HEK293 (cell line): ENCODE measurements around the gene HSPA8.

Source experiments
- CTCF ChIA-PET: fragments of 350-600 bp; formaldehyde crosslinking; extraction: SDS; loops from one replicate; lab custom pipeline; 2021; ENCODE audit warnings: antibody characterized with exemption; lab: Yijun Ruan, JAX
- POLR2A ChIA-PET: fragments of 300-600 bp; formaldehyde crosslinking; extraction: SDS; loops from one replicate; lab custom pipeline; 2020; ENCODE audit warnings: antibody characterized with exemption, inconsistent platforms; lab: Yijun Ruan, JAX
- H3K27ac ChIP-seq: fragments of 200-500 bp; sonication (Bioruptor generic); 2 replicates; pipeline ENCODE4 v1.5.1; 2014; ENCODE audit warnings: low read depth, low read length, control low read depth, inconsistent platforms; ENCODE audit errors: extremely low read depth
- H3K36me3 ChIP-seq, 2 experiments: fragments of 200-500 bp in 1 of 2; sonication (Bioruptor generic) in 1 of 2; 1 replicate in 1 of 2; 2 replicates in 1 of 2; pipeline ENCODE4 v1.5.1; 2014 to 2017; ENCODE audit warnings: inconsistent platforms in 2 of 2, low read length in 2 of 2; ENCODE audit not compliant: control insufficient read depth in 2 of 2, insufficient read depth in 1 of 2
- H3K4me1 ChIP-seq: fragments of 200-500 bp; sonication (Bioruptor generic); 2 replicates; pipeline ENCODE4 v1.5.1; 2014; ENCODE audit warnings: mild to moderate bottlenecking, low read length, inconsistent platforms; ENCODE audit not compliant: control insufficient read depth, insufficient read depth
- H3K4me3 ChIP-seq: 2 replicates; pipeline ENCODE4 v1.5.1; 2011; ENCODE audit warnings: low read depth, mild to moderate bottlenecking, control low read depth, low read length, moderate library complexity
- H3K9me3 ChIP-seq: fragments of 200-500 bp; sonication (Bioruptor generic); 2 replicates; pipeline ENCODE4 v1.5.1; 2014; ENCODE audit warnings: low read depth, low read length, inconsistent platforms; ENCODE audit not compliant: control insufficient read depth, insufficient read depth
- GLIS1 ChIP-seq: fragments of 450-650 bp; formaldehyde crosslinking; IDR thresholded peaks from 2 replicates; pipeline ENCODE4 v1.5.1; 2016; ENCODE audit warnings: missing biosample characterization, missing genetic modification characterization
- KLF16 ChIP-seq: fragments of 450-650 bp; formaldehyde crosslinking; IDR thresholded peaks from 2 replicates; pipeline ENCODE4 v1.5.1; 2017; ENCODE audit warnings: missing biosample characterization, missing genetic modification characterization
- PRDM1 ChIP-seq: fragments of 450-650 bp; formaldehyde crosslinking; IDR thresholded peaks from 2 replicates; pipeline ENCODE4; 2016; ENCODE audit warnings: missing biosample characterization, missing genetic modification characterization
- SETDB1 ChIP-seq: IDR thresholded peaks from one replicate; pipeline ENCODE4 v1.6.1; 2017; ENCODE audit warnings: mild to moderate bottlenecking, low read length, moderate library complexity, mixed read lengths; ENCODE audit not compliant: insufficient read length
- ZFP37 ChIP-seq: fragments of 450-650 bp; formaldehyde crosslinking; IDR thresholded peaks from 2 replicates; pipeline ENCODE4 v1.5.1; 2016; ENCODE audit warnings: missing biosample characterization, missing genetic modification characterization
- ZFP41 ChIP-seq: fragments of 450-650 bp; formaldehyde crosslinking; IDR thresholded peaks from 2 replicates; pipeline ENCODE4 v1.5.1; 2016; ENCODE audit warnings: missing biosample characterization, missing genetic modification characterization, borderline replicate concordance
- ZNF112 ChIP-seq: fragments of 450-650 bp; formaldehyde crosslinking; IDR thresholded peaks from 2 replicates; pipeline ENCODE4 v1.5.0; 2017; ENCODE audit warnings: missing biosample characterization, missing genetic modification characterization
- ZNF121 ChIP-seq: fragments of 450-650 bp; formaldehyde crosslinking; IDR thresholded peaks from 2 replicates; pipeline ENCODE4 v1.5.1; 2016; ENCODE audit warnings: missing biosample characterization, missing genetic modification characterization
- ZNF140 ChIP-seq: fragments of 450-650 bp; formaldehyde crosslinking; IDR thresholded peaks from 2 replicates; pipeline ENCODE4 v1.5.1; 2016; ENCODE audit warnings: missing biosample characterization, missing genetic modification characterization
- ZNF146 ChIP-seq: fragments of 450-650 bp; formaldehyde crosslinking; IDR thresholded peaks from 2 replicates; pipeline ENCODE4 v1.5.1; 2016; ENCODE audit warnings: missing biosample characterization, missing genetic modification characterization
- ZNF214 ChIP-seq: fragments of 450-650 bp; formaldehyde crosslinking; IDR thresholded peaks from 2 replicates; pipeline ENCODE4 v1.5.1; 2017; ENCODE audit warnings: missing biosample characterization, mild to moderate bottlenecking, missing genetic modification characterization, borderline replicate concordance
- ZNF221 ChIP-seq: fragments of 450-650 bp; formaldehyde crosslinking; IDR thresholded peaks from 2 replicates; pipeline ENCODE4 v1.5.1; 2017; ENCODE audit warnings: missing biosample characterization, missing genetic modification characterization, borderline replicate concordance
- ZNF404 ChIP-seq: fragments of 450-650 bp; formaldehyde crosslinking; IDR thresholded peaks from 2 replicates; pipeline ENCODE4 v1.5.1; 2017; ENCODE audit warnings: missing biosample characterization, missing genetic modification characterization
- ZNF416 ChIP-seq: fragments of 450-650 bp; formaldehyde crosslinking; IDR thresholded peaks from 2 replicates; pipeline ENCODE4 v1.5.1; 2016; ENCODE audit warnings: missing biosample characterization, missing genetic modification characterization
- ZNF501 ChIP-seq: fragments of 450-650 bp; formaldehyde crosslinking; IDR thresholded peaks from 2 replicates; pipeline ENCODE4 v1.5.1; 2016; ENCODE audit warnings: missing biosample characterization, missing genetic modification characterization
- ZNF664 ChIP-seq: fragments of 450-650 bp; formaldehyde crosslinking; IDR thresholded peaks from 2 replicates; pipeline ENCODE4 v1.5.1; 2016; ENCODE audit warnings: missing biosample characterization, missing genetic modification characterization
- ZNF837 ChIP-seq: fragments of 450-650 bp; formaldehyde crosslinking; IDR thresholded peaks from 2 replicates; pipeline ENCODE4 v1.5.1; 2016; ENCODE audit warnings: missing biosample characterization, missing genetic modification characterization
- TF ChIP-seq, protein P1 (sequence below): fragments of 450-650 bp; formaldehyde crosslinking; IDR thresholded peaks from 2 replicates; pipeline ENCODE4 v1.5.1; 2016; ENCODE audit warnings: missing biosample characterization, missing genetic modification characterization
- TF ChIP-seq, protein P2 (sequence below): fragments of 450-650 bp; formaldehyde crosslinking; IDR thresholded peaks from 2 replicates; pipeline ENCODE4 v1.5.1; 2016; ENCODE audit warnings: missing biosample characterization, missing genetic modification characterization
- TF ChIP-seq, protein P3 (sequence below): fragments of 450-650 bp; formaldehyde crosslinking; conservative IDR thresholded peaks from 2 replicates; pipeline ENCODE4 v1.5.1; 2016; ENCODE audit warnings: low read depth, missing biosample characterization, missing genetic modification characterization

Gene HSPA8

DNA sequence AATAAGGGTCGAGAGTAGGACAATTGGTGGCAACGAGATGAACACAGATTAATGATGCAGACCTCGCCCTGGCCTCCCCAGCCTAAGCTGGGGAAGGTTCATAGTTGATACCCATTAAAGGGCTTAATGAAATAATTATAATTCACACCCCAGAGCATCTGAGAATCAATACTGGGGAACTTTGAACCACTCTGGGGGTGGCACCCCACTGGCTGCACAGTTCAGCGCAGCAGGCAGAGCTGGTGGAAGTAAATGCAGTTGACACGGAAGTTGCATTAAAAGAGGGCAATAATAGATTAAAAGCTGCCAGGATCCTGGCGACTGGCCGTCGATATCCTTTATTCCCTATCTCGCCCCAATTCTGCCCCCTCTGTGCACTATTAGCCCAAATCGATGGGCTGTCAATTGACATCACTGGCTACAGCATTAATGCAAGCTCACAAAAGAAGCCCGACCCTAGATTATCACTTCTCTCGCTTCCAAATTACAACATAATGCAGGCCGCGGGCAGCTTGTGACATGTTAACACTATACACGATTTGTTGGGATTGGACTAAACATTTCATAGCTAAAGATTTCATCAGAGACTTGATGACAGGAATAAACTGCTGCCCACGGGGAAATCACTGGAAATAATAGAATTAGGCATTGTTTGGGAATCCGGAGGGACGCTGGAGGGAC is 14.5 kb downstream of the HSPA8 start:
- Histone ChIP-seq H3K9me3 (no peaks in the 10 kb centered on the region), H3K36me3 (no peaks in the 10 kb centered on the region), H3K27ac (no peak overlapping the region), H3K4me1 (no peaks in the 10 kb centered on the region), H3K4me3 (no peak overlapping the region)
- TF ChIP-seq ZNF404 (tag by site-specific recombination) (no peak), ZNF121 (tag by site-specific recombination) (no peak), ZNF837 (tag by site-specific recombination) (no peak), KLF16 (tag by site-specific recombination) (no peak), ZFP41 (no peak), ZNF416 (tag by site-specific recombination) (no peak), ZNF221 (tag by site-specific recombination) (no peak), ZFP37 (no peak), SETDB1 (no peak), ZNF214 (tag by site-specific recombination) (no peak), ZNF146 (tag by site-specific recombination) (no peak), ZNF664 (tag by site-specific recombination) (no peak), ZNF501 (no peak), PRDM1 (tag by site-specific recombination) (no peak), ZNF112 (tag by site-specific recombination) (no peak), ZNF140 (tag by site-specific recombination) (no peak), GLIS1 (no peak)
- TF ChIP-seq, protein P1, sequence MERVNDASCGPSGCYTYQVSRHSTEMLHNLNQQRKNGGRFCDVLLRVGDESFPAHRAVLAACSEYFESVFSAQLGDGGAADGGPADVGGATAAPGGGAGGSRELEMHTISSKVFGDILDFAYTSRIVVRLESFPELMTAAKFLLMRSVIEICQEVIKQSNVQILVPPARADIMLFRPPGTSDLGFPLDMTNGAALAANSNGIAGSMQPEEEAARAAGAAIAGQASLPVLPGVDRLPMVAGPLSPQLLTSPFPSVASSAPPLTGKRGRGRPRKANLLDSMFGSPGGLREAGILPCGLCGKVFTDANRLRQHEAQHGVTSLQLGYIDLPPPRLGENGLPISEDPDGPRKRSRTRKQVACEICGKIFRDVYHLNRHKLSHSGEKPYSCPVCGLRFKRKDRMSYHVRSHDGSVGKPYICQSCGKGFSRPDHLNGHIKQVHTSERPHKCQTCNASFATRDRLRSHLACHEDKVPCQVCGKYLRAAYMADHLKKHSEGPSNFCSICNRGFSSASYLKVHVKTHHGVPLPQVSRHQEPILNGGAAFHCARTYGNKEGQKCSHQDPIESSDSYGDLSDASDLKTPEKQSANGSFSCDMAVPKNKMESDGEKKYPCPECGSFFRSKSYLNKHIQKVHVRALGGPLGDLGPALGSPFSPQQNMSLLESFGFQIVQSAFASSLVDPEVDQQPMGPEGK (tag by site-specific recombination): no peak
- TF ChIP-seq, protein P2, sequence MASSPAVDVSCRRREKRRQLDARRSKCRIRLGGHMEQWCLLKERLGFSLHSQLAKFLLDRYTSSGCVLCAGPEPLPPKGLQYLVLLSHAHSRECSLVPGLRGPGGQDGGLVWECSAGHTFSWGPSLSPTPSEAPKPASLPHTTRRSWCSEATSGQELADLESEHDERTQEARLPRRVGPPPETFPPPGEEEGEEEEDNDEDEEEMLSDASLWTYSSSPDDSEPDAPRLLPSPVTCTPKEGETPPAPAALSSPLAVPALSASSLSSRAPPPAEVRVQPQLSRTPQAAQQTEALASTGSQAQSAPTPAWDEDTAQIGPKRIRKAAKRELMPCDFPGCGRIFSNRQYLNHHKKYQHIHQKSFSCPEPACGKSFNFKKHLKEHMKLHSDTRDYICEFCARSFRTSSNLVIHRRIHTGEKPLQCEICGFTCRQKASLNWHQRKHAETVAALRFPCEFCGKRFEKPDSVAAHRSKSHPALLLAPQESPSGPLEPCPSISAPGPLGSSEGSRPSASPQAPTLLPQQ (tag by site-specific recombination): no peak
- TF ChIP-seq, protein P3, sequence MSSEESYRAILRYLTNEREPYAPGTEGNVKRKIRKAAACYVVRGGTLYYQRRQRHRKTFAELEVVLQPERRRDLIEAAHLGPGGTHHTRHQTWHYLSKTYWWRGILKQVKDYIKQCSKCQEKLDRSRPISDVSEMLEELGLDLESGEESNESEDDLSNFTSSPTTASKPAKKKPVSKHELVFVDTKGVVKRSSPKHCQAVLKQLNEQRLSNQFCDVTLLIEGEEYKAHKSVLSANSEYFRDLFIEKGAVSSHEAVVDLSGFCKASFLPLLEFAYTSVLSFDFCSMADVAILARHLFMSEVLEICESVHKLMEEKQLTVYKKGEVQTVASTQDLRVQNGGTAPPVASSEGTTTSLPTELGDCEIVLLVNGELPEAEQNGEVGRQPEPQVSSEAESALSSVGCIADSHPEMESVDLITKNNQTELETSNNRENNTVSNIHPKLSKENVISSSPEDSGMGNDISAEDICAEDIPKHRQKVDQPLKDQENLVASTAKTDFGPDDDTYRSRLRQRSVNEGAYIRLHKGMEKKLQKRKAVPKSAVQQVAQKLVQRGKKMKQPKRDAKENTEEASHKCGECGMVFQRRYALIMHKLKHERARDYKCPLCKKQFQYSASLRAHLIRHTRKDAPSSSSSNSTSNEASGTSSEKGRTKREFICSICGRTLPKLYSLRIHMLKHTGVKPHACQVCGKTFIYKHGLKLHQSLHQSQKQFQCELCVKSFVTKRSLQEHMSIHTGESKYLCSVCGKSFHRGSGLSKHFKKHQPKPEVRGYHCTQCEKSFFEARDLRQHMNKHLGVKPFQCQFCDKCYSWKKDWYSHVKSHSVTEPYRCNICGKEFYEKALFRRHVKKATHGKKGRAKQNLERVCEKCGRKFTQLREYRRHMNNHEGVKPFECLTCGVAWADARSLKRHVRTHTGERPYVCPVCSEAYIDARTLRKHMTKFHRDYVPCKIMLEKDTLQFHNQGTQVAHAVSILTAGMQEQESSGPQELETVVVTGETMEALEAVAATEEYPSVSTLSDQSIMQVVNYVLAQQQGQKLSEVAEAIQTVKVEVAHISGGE (tag by site-specific recombination): no peak
- CTCF ChIA-PET: interaction anchor here (0.6 to 2.2 kb wide), 3 partner anchors 8 to 414 kb away, joined by 3 to 10 read pairs (median 4); no protein-coding TSS in a partner anchor
- POLR2A ChIA-PET: interaction anchor here (0.6 to 1.1 kb wide), 2 partner anchors 14 to 15 kb away, joined by 3 to 5 read pairs; partner anchors contain the start of gene HSPA8
